Cardiac ventricle fibroblast (primary cell): ENCODE results near the gene PEX14. TPM values are rescaled to one million over a fixed set of nuclear protein-coding genes. Genes with fewer than 3 reads are reported as not detected.

Experiments used
- total RNA-seq: library from RNA; depleted of rRNA; stranded (reverse); fragments of >200 nt; gene quantifications from 2 replicates; pipeline ENCODE4 v1.2.3, GENCODE V29; 2015

The PEX14 gene
- total RNA-seq, result 9.8 and 10.0 TPM in 2 replicates

DNA sequence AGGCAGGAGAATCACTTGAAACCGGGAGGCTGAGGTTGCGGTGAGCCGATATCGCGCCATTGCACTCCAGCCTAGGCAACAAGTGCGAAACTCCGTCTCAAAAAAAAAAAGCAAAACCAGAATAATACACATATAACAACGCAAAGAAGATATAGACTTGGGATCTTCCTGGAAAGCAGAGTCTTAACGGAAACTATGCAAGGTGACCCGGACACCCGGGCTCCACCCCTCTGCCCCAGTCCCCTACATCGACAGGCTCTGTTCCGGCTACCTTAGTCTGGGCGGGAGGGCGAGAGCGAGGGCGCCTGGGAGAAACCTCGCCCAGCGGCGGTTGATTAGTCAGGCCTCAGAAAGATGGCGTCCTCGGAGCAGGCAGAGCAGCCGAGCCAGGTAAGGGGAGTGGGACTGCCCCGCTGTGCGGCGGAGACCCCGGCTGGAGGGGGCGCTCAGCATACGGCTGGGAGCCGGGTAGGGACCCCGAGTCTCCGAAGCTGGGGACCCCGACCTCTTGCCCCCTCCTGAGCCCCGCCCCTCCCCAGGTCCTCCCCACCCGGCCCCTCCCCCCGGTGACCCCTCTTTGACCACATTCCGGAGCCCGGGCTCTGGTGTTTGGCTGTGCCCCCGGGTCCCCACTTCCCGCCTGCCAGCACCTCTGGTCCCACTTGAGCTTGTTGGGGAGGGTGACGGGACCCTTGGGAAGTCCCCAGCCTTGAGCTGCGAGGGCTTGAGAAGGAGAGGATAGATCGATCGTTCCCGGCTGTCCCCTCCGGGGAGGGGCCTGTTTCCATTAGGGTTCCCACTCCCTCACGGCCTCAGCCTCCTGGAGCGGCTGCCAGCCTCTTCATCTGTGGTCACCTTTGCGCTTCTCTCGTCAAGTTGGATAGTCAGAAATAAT is at the start of gene PEX14:
Gene PEX14 (plus strand): TSS at position 338 of the 895 bp plus-strand sequence. CDS start 17 bp downstream, at position 355.

DNA sequence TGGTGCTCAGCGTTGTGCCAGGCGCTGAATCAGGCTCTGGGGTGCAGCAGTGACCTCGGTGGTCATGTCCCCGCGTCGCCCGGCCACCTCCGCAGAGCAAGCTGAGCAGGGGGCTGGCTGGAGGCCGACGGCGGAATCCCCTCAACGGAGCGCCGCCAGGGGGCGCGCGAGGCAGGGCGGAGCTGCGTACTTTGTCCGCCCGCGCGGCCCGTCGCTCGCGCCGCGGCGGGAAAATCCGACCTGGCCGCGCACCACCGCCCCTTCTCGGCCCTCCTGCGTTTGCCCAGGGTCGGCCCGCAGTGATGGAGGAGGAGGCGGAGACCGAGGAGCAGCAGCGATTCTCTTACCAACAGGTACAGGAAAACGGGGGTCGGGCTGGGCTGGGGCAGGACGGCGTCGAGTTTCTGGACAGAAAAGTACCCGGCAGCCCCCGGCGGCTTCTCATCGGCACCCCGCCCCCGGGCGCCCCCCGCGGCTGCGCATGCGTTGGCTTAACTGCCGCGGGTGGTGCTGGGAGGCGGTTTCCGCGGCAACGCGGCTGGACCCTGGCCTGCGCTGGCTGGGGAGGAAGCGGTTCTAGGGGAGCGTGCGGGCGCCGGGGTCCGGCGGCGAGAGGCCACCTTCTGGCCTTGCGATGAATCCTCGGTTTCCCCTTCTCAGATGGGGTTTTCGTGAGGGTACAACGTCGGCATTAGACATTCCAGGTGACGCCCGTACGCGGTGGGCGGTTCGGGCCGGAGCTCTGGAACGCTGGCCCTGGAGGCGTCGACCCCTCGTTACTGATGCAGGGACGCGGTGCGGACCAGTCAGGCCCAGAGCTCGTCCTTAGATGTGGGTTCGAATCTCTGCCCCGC is 44.3 kb upstream of the PEX14 start, which contains the start of gene CENPS:
Gene CENPS (plus strand): TSS at position 218 of the 854 bp plus-strand sequence. CDS start 85 bp downstream, at position 303.

DNA sequence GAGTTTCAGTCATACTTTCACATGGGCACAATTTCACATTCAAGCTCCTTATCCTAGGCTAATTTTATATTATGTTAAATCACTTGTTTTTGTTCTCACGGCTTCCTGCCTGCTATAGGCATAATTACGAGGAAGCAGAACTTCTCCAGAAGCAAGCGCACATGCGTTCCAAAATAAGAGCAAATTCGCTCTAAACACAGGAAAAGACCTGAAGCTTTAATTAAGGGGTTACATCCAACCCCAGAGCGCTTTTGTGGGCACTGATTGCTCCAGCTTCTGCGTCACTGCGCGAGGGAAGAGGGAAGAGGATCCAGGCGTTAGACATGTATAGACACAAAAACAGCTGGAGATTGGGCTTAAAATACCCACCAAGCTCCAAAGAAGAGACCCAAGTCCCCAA is 25.0 kb upstream of the PEX14 start, which contains the start of gene CORT:
Gene CORT (plus strand): TSS at position 281 of the 400 bp plus-strand sequence. CDS start 193 bp downstream, outside the sequence.

GRCh38 chr1:10472220-10473144 is 2.3 kb upstream of the PEX14 start, which contains the start of gene DFFA:
TSS of gene DFFA (minus strand) at chr1:10472529. CDS start at chr1:10472458, 71 bp downstream.

Other genes starting within 250 kb of the PEX14 start
- gene PGD, start 75.9 kb upstream of the PEX14 start, total RNA-seq, result 276 and 321 TPM in 2 replicates
- gene CENPS, start 44.5 kb upstream of the PEX14 start, total RNA-seq, result 2.1 and 8.5 TPM in 2 replicates
- gene CORT, start 24.9 kb upstream of the PEX14 start, total RNA-seq, result not detected in 2 replicates
- 23.7 and 25.8 TPM in 2 replicates for gene DFFA, start 2.4 kb upstream of the PEX14 start, total RNA-seq